Suprapubic skin (tissue), 4 donors: ENCODE measurements around the gene DNMBP. TPM values are rescaled to one million over a fixed set of nuclear protein-coding genes. Genes with fewer than 3 reads are reported as not detected.
A peak's percentile ranks its signal among the peaks of the same experiment; 100 is the strongest.
"Not testable (repeated sequence)": the region's sequence is repeated elsewhere in the genome, so short reads cannot be mapped to it uniquely, and the experiment has no call there.

ENCODE experiments used
- DNase-seq, 2 donors: peaks; one replicate each; pipeline ENCODE4 v3.0.0-alpha.2; 2019; ENCODE audit warnings: low spot score in 2 of 2
- H3K27ac ChIP-seq: fragments of 200-600 bp; sonication (generic); one replicate; pipeline ENCODE4 v1.5.1; 2019
- H3K27me3 ChIP-seq: fragments of 200-600 bp; sonication (generic); one replicate; pipeline ENCODE4 v1.5.1; 2019
- H3K36me3 ChIP-seq: fragments of 200-600 bp; sonication (generic); one replicate; pipeline ENCODE4 v1.5.1; 2019
- H3K4me1 ChIP-seq: fragments of 200-600 bp; sonication (generic); one replicate; pipeline ENCODE4 v1.5.1; 2019
- H3K4me3 ChIP-seq: fragments of 200-600 bp; sonication (generic); one replicate; pipeline ENCODE4 v1.5.1; 2019; ENCODE audit warnings: mild to moderate bottlenecking
- H3K9me3 ChIP-seq: fragments of 200-600 bp; sonication (generic); one replicate; pipeline ENCODE4 v1.5.1; 2019
- EP300 ChIP-seq: sonication (generic); formaldehyde crosslinking; IDR thresholded peaks from one replicate; pipeline ENCODE4 v1.6.1; 2017; ENCODE audit warnings: antibody characterized with exemption
- POLR2A ChIP-seq, 2 donors: fragments of 450-650 bp; IDR thresholded peaks; one replicate each; pipeline ENCODE4 v1.6.1; 2017; ENCODE audit warnings: antibody characterized with exemption in 2 of 2, mild to moderate bottlenecking in 2 of 2, moderate library complexity in 2 of 2
- POLR2AphosphoS5 ChIP-seq, 3 donors: sonication (generic); formaldehyde crosslinking; IDR thresholded peaks; one replicate each; pipeline ENCODE4 v1.6.1; 2017; ENCODE audit warnings: antibody characterized with exemption in 3 of 3
- WGBS: methylation state at CpG from one replicate; pipeline ENCODE4 v1.1.5; 2018; 5-methylcytosine and 5-hydroxymethylcytosine counted together
- total RNA-seq, 4 donors: library from RNA; depleted of rRNA; stranded (reverse); fragments of >200 nt; gene quantifications; one replicate each; pipeline ENCODE4 v1.1.0, GENCODE V29; 2016
- TF ChIP-seq, protein P1 (sequence below), 2 donors: fragments of 200-600 bp in 1 of 2; fragments of 450-650 bp in 1 of 2; sonication (generic) in 1 of 2; IDR thresholded peaks; one replicate each; pipeline ENCODE4 v1.5.1; 2016 to 2019; ENCODE audit warnings: antibody characterized with exemption in 2 of 2, mild to moderate bottlenecking in 1 of 2, moderate library complexity in 1 of 2

The DNMBP gene
- total RNA-seq, 4 donors from 2014 or later = 43.4 to 89.6 (median 52.3) TPM

GRCh38 chr10:99849057-99849456 is 160.7 kb downstream of the DNMBP start:
- no peaks in the 10 kb centered on the region for H3K27me3 ChIP-seq
- H3K36me3 ChIP-seq = no peaks in the 10 kb centered on the region
- 97% methylated on average over 5 of the region's 7 CpGs for WGBS

GRCh38 chr10:99845837-99846382 is 163.8 kb downstream of the DNMBP start:
- Histone ChIP-seq H3K4me3 (peak overlapping the region; percentile 35), H3K27me3 (no peaks in the 10 kb centered on the region), H3K4me1 (peaks cover 9% of the 10 kb centered on the region), H3K36me3 (no peaks in the 10 kb centered on the region), H3K27ac (no peak overlapping the region), H3K9me3 (no peaks in the 10 kb centered on the region)
- 5% methylated on average over 18 of the region's 18 CpGs for WGBS
- TF ChIP-seq POLR2AphosphoS5 (IDR thresholded peaks at IDR 0.05) = peak in 1 of 3 donors; percentile 32
- TF ChIP-seq, protein P1, sequence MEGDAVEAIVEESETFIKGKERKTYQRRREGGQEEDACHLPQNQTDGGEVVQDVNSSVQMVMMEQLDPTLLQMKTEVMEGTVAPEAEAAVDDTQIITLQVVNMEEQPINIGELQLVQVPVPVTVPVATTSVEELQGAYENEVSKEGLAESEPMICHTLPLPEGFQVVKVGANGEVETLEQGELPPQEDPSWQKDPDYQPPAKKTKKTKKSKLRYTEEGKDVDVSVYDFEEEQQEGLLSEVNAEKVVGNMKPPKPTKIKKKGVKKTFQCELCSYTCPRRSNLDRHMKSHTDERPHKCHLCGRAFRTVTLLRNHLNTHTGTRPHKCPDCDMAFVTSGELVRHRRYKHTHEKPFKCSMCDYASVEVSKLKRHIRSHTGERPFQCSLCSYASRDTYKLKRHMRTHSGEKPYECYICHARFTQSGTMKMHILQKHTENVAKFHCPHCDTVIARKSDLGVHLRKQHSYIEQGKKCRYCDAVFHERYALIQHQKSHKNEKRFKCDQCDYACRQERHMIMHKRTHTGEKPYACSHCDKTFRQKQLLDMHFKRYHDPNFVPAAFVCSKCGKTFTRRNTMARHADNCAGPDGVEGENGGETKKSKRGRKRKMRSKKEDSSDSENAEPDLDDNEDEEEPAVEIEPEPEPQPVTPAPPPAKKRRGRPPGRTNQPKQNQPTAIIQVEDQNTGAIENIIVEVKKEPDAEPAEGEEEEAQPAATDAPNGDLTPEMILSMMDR (IDR thresholded peaks at IDR 0.05) = peak; percentile 86 to 88
- no peak for TF ChIP-seq POLR2A (IDR thresholded peaks at IDR 0.05)
- TF ChIP-seq EP300 = no peak
- DNase-seq = peak; percentile 85 to 86

More at GRCh38 chr10:99849057-99849456, 160.7 kb downstream of the DNMBP start:
- Histone ChIP-seq H3K27ac (no peak overlapping the region), H3K4me1 (peaks cover 9% of the 10 kb centered on the region), H3K9me3 (no peaks in the 10 kb centered on the region), H3K4me3 (no peak overlapping the region)
- no peak for DNase-seq
- TF ChIP-seq EP300 (no peak), POLR2AphosphoS5 (IDR thresholded peaks at IDR 0.05) (no peak), POLR2A (IDR thresholded peaks at IDR 0.05) (no peak)
- TF ChIP-seq, protein P1 (IDR thresholded peaks at IDR 0.05) = no peak

DNA sequence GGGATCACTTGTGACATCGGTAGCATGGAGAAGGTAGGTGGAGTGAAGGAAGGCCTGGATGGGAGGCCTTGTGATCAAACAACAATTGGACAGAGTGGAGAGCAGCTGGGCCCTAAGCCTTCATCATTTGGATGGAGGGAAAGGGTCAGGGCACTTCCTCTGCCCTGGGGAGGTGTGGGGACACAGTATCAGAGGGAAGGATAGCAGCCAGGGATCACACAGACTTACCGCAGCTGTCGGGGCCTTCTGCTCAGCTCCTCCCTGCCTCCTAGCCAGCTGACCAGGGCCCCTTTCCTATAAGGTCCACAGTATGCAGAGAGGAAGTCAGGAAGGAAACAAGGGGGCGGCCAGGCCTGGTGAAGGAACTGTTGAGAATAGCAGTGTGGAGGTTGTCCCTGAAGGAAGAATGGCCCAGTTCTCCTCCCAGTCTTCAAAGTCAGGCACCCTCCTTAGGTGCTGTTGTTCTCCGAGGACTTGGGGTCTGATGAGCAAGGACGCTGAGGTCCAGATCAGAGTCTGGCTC is 165.3 kb downstream of the DNMBP start:
- no peaks in the 10 kb centered on the region for H3K36me3 ChIP-seq
- no peak for DNase-seq
- H3K9me3 ChIP-seq = no peaks in the 10 kb centered on the region
- WGBS = 82% methylated on average over 6 of the region's 6 CpGs
- TF ChIP-seq POLR2A (IDR thresholded peaks at IDR 0.05) = no peak
- TF ChIP-seq, protein P1 (IDR thresholded peaks at IDR 0.05) = no peak
- TF ChIP-seq POLR2AphosphoS5 (IDR thresholded peaks at IDR 0.05) = no peak
- no peak for TF ChIP-seq EP300
- H3K4me1 ChIP-seq = peaks cover 9% of the 10 kb centered on the region
- no peaks in the 10 kb centered on the region for H3K27me3 ChIP-seq
- H3K27ac ChIP-seq = no peak overlapping the region
- no peak overlapping the region for H3K4me3 ChIP-seq

DNA sequence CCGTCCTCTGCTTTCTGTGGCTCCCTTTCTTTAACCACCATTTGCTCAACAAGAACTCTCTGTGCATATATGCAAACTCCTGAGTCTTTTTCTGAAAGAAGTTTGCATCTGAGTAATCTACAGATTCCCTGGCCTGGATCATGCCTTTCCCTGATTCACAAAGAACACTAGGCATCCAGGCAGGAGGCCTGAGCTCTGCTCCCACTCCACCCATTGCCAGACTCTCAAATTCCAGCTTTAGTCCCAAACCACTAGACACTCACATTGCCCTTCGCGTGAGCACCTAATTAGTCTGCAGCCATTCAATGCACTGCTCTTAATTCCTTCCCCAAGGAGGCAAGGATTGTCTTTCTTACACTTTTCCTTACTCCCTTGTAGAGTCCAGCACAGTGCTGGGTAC is 166.4 kb downstream of the DNMBP start:
- Histone ChIP-seq H3K36me3 (no peaks in the 10 kb centered on the region), H3K27me3 (no peaks in the 10 kb centered on the region), H3K27ac (no peak overlapping the region), H3K4me1 (peaks cover 9% of the 10 kb centered on the region), H3K4me3 (no peak overlapping the region), H3K9me3 (no peaks in the 10 kb centered on the region)
- no peak for DNase-seq
- 78% methylated on average over 3 of the region's 3 CpGs for WGBS
- TF ChIP-seq EP300 (no peak), POLR2AphosphoS5 (IDR thresholded peaks at IDR 0.05) (no peak), POLR2A (IDR thresholded peaks at IDR 0.05) (no peak)
- TF ChIP-seq, protein P1 (IDR thresholded peaks at IDR 0.05) = no peak

DNA sequence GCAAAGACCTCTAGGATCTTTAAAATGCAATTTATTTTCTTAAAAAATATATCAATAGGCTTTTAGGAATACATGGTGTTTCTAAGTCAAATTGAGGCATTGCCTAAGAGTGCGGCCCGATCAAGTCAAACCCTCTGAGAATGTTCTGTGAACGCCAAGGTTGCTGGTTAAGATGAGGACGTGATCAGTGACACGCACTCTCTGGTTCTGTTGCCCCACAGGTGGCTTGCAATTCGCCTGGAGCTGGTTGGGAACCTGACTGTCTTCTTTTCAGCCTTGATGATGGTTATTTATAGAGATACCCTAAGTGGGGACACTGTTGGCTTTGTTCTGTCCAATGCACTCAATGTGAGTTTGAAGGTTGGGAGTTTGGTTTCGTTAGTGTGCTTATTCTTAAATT is 168.0 kb downstream of the DNMBP start:
- H3K36me3 ChIP-seq = no peaks in the 10 kb centered on the region
- no peak overlapping the region for H3K4me3 ChIP-seq
- no peak for DNase-seq
- no peaks in the 10 kb centered on the region for H3K9me3 ChIP-seq
- 84% methylated on average over 7 of the region's 7 CpGs for WGBS
- peaks cover 9% of the 10 kb centered on the region for H3K4me1 ChIP-seq
- no peak for TF ChIP-seq EP300
- no peak for TF ChIP-seq POLR2AphosphoS5 (IDR thresholded peaks at IDR 0.05)
- no peak for TF ChIP-seq POLR2A (IDR thresholded peaks at IDR 0.05)
- TF ChIP-seq, protein P1 (IDR thresholded peaks at IDR 0.05) = no peak
- H3K27ac ChIP-seq = no peak overlapping the region
- H3K27me3 ChIP-seq = no peaks in the 10 kb centered on the region

- DNase-seq = not testable (repeated sequence)
- 83% methylated on average over 2 of the region's 2 CpGs for WGBS
These were observed 168.9 kb downstream of the DNMBP start for GRCh38 chr10:99840859-99841258.

More at GRCh38 chr10:99840859-99841258, 168.9 kb downstream of the DNMBP start:
- H3K27me3 ChIP-seq, H3K9me3 ChIP-seq, H3K4me3 ChIP-seq, H3K27ac ChIP-seq, H3K36me3 ChIP-seq, H3K4me1 ChIP-seq: not testable (repeated sequence)
